ENCODE data around the gene POU5F2. TPM values are rescaled to one million over a fixed set of nuclear protein-coding genes. Genes with fewer than 3 reads are reported as not detected.

POU5F2 gene
- total RNA-seq, 4 donors from 2014 or later, result 3.0 to 6.5 (median 3.4) TPM

- DNase-seq (ENCODE audit: low spot score) (no peak), ATAC-seq (ENCODE audit: low FRiP score) (no peak)
These were observed 9.4 kb downstream of the POU5F2 start for GRCh38 chr5:93731987-93732386.

DNA sequence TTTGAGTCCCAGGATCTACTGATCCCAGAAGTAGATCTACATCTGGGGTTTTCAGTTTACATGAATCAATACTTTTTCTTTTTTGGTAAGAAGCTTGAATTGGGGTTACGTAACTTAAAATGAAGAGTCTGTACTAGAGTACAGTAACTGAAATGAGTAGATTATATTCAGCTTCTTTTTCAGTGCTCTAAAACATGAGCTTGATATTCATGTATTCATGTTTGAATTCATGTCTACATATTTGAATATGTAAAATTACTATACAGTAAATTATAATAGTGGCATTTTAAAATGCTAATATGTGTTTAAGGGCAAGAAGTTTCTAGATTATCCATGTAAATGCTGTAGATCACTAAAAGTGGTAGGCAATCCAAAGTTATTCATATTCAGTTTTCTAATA, 14.8 kb downstream of the POU5F2 start:
- ATAC-seq (ENCODE audit: low FRiP score) (no peak), DNase-seq (ENCODE audit: low spot score) (no peak)
- no peak for TF ChIP-seq CTCF (IDR thresholded peaks at IDR 0.05)

More at GRCh38 chr5:93731987-93732386, 9.4 kb downstream of the POU5F2 start:
- TF ChIP-seq CTCF (IDR thresholded peaks at IDR 0.05), result no peak

- TF ChIP-seq CTCF (IDR thresholded peaks at IDR 0.05), result no peak
- ATAC-seq (ENCODE audit: low FRiP score) (no peak), DNase-seq (ENCODE audit: low spot score) (no peak)
These were observed 16.6 kb downstream of the POU5F2 start for GRCh38 chr5:93724791-93725190.

- ATAC-seq (ENCODE audit: low FRiP score) (no peak), DNase-seq (ENCODE audit: low spot score) (no peak)
These were observed 17.7 kb downstream of the POU5F2 start for GRCh38 chr5:93723681-93724080.

GRCh38 chr5:93723005-93723404, 18.4 kb downstream of the POU5F2 start:
- TF ChIP-seq CTCF (IDR thresholded peaks at IDR 0.05), result no peak
- no peak for ATAC-seq (ENCODE audit: low FRiP score)
- DNase-seq (ENCODE audit: low spot score), result no peak

More at GRCh38 chr5:93723681-93724080, 17.7 kb downstream of the POU5F2 start:
- no peak for TF ChIP-seq CTCF (IDR thresholded peaks at IDR 0.05)

DNA sequence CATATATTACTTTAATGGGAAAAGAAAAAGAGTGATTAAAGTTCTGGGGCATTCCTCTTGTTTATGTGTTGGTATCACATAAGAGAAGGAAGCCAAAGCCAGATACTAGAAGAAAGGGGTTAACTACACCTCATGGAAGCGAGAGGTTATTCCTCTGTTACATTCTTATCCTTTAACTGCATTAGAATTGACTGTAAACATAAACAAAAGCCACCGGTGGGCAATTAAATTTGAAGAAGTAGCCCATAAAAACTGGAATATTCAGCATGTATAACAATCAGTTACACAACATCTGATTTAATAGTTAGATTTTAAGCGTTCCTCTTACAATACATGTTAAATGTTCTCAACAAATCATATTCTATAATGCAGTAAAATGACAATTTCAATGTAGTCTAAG, 18.8 kb downstream of the POU5F2 start:
- ATAC-seq (ENCODE audit: low FRiP score), result no peak
- no peak for TF ChIP-seq CTCF (IDR thresholded peaks at IDR 0.05)

DNA sequence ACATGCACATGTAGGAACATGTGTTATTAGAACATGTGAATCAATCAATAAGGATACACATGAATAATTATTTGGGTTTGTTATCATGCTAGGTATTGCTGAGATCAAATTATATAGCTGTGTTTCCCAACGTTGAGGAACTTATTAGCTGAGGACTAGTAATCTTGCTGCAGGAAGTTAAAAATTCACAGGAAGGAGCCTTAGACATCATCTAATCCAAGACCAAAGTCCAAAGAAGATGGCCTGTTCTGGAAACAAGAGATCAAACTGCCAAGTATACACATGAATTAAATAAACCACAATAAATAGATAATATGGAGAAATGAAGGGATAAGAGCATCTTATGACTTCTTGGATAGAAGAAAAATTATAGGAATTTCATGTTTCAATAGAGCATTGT, 19.9 kb downstream of the POU5F2 start:
- TF ChIP-seq CTCF (IDR thresholded peaks at IDR 0.05), result no peak
- DNase-seq (ENCODE audit: low spot score) (no peak), ATAC-seq (ENCODE audit: low FRiP score) (no peak)

More for the DNA sequence above, 18.8 kb downstream of the POU5F2 start:
- DNase-seq (ENCODE audit: low spot score), result no peak

All from omental fat pad (tissue), 4 donors.